ENCODE measurements around the gene PRKCE. TPM values are rescaled to one million over a fixed set of nuclear protein-coding genes. Genes with fewer than 3 reads are reported as not detected.

The PRKCE gene
- total and polyA plus RNA-seq, 2 donors (not counting 1 experiment from before 2014, with no cell fraction given) = 23.6 to 271 TPM

- Histone ChIP-seq H4K20me1 (ENCODE audit: control insufficient read depth, insufficient read depth, low read length, poor library complexity, severe bottlenecking) (peaks cover 29% of the 10 kb centered on the region), H3K27ac (ENCODE audit: low read length in 2 of 2) (no peak overlapping the region), H3K4me2 (replicated peaks; ENCODE audit: low read depth, low read length, poor library complexity, severe bottlenecking) (no peak overlapping the region), H3K27me3 (replicated peaks in 1 of 4; ENCODE audit: control extremely low read depth in 1 of 4, control insufficient read depth in 3 of 4, insufficient read depth in 4 of 4, low read length in 3 of 4) (no peaks in the 10 kb centered on the region), H3K9me3 (ENCODE audit: control extremely low read depth in 1 of 3, control insufficient read depth in 2 of 3, insufficient read depth in 1 of 3, low read length in 2 of 3) (no peaks in the 10 kb centered on the region), H3K4me1 (ENCODE audit: control insufficient read depth in 2 of 2, insufficient read depth in 2 of 2, low read length in 2 of 2) (peaks cover 52 to 73% of the 10 kb centered on the region in 2 donors), H3K4me3 (ENCODE audit: control extremely low read depth in 1 of 5, extremely low read depth in 1 of 5, insufficient read depth in 1 of 5, low read depth in 2 of 5, low read length in 4 of 5) (no peak overlapping the region), H3K79me2 (ENCODE audit: control insufficient read depth, insufficient read depth, low read length) (peaks cover 77% of the 10 kb centered on the region), H3K9ac (ENCODE audit: low read length) (no peak overlapping the region), H2AFZ (ENCODE audit: insufficient read depth, low read depth, low read length, poor library complexity, severe bottlenecking) (no peak overlapping the region), H3K36me3 (replicated peaks in 1 of 2; ENCODE audit: control extremely low read depth in 1 of 2, control insufficient read depth in 1 of 2, extremely low read depth in 1 of 2, insufficient read depth in 2 of 2, low read length in 1 of 2) (no peaks in the 10 kb centered on the region)
- Mint-ChIP-seq H3K4me3 (no peak overlapping the region), H3K27me3 (no peaks in the 10 kb centered on the region), H3K4me1 (peaks cover 76% of the 10 kb centered on the region), H3K9me3 (ENCODE audit: insufficient read depth) (no peaks in the 10 kb centered on the region), H3K27ac (no peak overlapping the region)
- ATAC-seq (ENCODE audit: low read depth) (no peak), DNase-seq (no peak)
- WGBS (ENCODE audit: insufficient coverage) = 85% methylated on average over 3 of the region's 4 CpGs
- ChIA-PET CTCF (no interaction called here), POLR2A (no interaction called here)
- no peak for TF ChIP-seq CTCF (IDR thresholded peaks at IDR 0.05)
- TF ChIP-seq EZH2 (IDR thresholded peaks at IDR 0.05; ENCODE audit: borderline replicate concordance, insufficient read depth, low read depth, low read length, poor library complexity, severe bottlenecking) = no peak
- intact Hi-C loops (cut with micrococcal nuclease) = no loop called here
Observed at GRCh38 chr2:45894211-45894610, 242.7 kb downstream of the PRKCE start.

DNA sequence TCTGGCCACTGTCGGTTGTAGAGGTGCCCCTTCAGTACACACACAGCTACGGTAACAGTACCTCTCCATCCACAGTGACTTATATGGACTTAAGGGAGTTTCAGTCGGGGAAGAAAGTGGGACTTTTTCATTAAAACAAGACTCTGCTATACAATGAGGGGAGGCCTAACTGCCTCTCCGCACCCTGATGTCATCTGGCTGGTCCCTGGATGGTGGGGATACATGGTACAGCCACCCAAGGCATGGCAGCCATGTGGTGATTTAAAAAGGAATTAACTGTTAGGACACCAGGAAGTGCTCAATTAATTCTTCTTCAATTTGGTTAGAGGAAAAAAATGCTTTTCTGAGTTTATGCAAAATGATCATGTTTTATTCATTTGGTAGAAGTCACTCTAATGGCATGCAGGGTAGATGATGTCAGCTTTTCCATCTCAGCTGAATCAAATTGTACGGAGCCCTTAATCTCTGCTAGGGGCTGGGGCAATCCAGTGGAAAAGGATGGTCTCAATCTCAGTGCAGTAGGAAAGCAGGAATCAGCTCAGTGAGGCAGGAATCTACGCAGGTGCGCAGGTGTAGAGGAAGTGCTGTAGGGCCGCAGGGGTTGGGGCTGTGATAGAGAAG is 243.9 kb downstream of the PRKCE start:
- H3K9ac ChIP-seq (ENCODE audit: low read length) = no peak overlapping the region
- no peak overlapping the region for H3K27ac Mint-ChIP-seq
- no peak overlapping the region for H3K4me3 Mint-ChIP-seq
- H4K20me1 ChIP-seq (ENCODE audit: control insufficient read depth, insufficient read depth, low read length, poor library complexity, severe bottlenecking) = peaks cover 29% of the 10 kb centered on the region
- peaks cover 84% of the 10 kb centered on the region for H3K79me2 ChIP-seq (ENCODE audit: control insufficient read depth, insufficient read depth, low read length)
- peaks cover 65% of the 10 kb centered on the region for H3K4me1 Mint-ChIP-seq
- no peak overlapping the region for H3K4me2 ChIP-seq (replicated peaks; ENCODE audit: low read depth, low read length, poor library complexity, severe bottlenecking)
- no peak overlapping the region for H2AFZ ChIP-seq (ENCODE audit: insufficient read depth, low read depth, low read length, poor library complexity, severe bottlenecking)
- no peak overlapping the region for H3K4me3 ChIP-seq (ENCODE audit: control extremely low read depth in 1 of 5, extremely low read depth in 1 of 5, insufficient read depth in 1 of 5, low read depth in 2 of 5, low read length in 4 of 5)
- ChIA-PET CTCF (no interaction called here), POLR2A (no interaction called here)
- H3K9me3 Mint-ChIP-seq (ENCODE audit: insufficient read depth) = no peaks in the 10 kb centered on the region
- no peak overlapping the region for H3K27ac ChIP-seq (ENCODE audit: low read length in 2 of 2)
- H3K36me3 ChIP-seq (replicated peaks in 1 of 2; ENCODE audit: control extremely low read depth in 1 of 2, control insufficient read depth in 1 of 2, extremely low read depth in 1 of 2, insufficient read depth in 2 of 2, low read length in 1 of 2) = peaks cover 0 to 1% of the 10 kb centered on the region in 2 experiments
- H3K27me3 ChIP-seq (replicated peaks in 1 of 4; ENCODE audit: control extremely low read depth in 1 of 4, control insufficient read depth in 3 of 4, insufficient read depth in 4 of 4, low read length in 3 of 4) = no peaks in the 10 kb centered on the region
- DNase-seq (no peak), ATAC-seq (ENCODE audit: low read depth) (no peak)
- intact Hi-C loops (cut with micrococcal nuclease) = no loop called here
- no peaks in the 10 kb centered on the region for H3K9me3 ChIP-seq (ENCODE audit: control extremely low read depth in 1 of 3, control insufficient read depth in 2 of 3, insufficient read depth in 1 of 3, low read length in 2 of 3)
- WGBS (ENCODE audit: insufficient coverage) = 78% methylated on average over 5 of the region's 8 CpGs
- TF ChIP-seq EZH2 (IDR thresholded peaks at IDR 0.05; ENCODE audit: borderline replicate concordance, insufficient read depth, low read depth, low read length, poor library complexity, severe bottlenecking) = no peak
- no peak for TF ChIP-seq CTCF (IDR thresholded peaks at IDR 0.05)
- peaks cover 40 to 61% of the 10 kb centered on the region in 2 donors for H3K4me1 ChIP-seq (ENCODE audit: control insufficient read depth in 2 of 2, insufficient read depth in 2 of 2, low read length in 2 of 2)
- H3K27me3 Mint-ChIP-seq = no peaks in the 10 kb centered on the region
